HG02610 (cell line): Measurements from ENCODE around the gene SEC22C.

Experiments used
- ATAC-seq: cut with Tn5 transposase; IDR thresholded peaks from one replicate; pipeline ENCODE4 v1.9.1; 2021; ENCODE audit warnings: mild to moderate bottlenecking, moderate library complexity; ENCODE audit not compliant: unreplicated experiment

SEC22C gene

DNA sequence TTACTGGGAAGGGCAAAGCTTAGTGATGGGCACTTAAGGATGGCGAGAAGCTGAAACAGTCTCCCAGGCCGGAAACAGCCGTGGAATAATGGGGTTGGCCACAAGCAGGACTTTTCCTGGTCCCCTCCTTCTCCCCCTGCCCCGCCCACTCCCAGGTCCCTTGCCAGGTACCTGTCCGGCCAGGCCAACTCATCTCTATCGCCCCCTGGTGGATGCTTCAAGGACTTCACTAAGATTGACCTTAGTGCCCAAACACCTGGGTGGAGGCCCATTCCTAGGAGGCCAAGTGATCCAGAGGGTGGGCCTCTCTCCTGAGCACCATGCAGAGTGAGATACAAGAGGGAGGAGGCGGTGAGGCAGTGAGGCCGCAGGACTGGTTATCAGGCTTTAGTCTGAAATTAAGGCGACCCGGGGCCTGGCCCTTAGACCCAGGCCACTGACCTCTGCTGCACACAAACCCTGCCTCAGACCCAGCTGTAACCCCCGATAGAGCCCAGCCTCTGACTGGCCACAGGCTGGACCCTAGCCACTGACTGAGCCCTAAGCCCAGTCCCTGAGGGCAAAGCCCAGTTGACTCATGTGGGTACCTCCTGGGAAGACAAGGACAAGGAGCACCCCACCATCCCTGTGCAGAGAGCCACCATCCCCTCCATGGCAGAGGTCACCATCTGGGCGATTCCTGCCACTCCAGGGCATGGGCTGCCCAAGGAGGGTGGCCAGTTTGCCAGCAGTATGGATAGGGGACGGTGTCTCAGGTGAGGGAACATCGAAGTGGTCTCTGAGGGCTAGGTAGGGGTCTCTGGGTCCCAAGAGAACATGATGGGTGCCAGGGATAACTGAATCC is 41.7 kb downstream of the SEC22C start:
- ATAC-seq: no peak

DNA sequence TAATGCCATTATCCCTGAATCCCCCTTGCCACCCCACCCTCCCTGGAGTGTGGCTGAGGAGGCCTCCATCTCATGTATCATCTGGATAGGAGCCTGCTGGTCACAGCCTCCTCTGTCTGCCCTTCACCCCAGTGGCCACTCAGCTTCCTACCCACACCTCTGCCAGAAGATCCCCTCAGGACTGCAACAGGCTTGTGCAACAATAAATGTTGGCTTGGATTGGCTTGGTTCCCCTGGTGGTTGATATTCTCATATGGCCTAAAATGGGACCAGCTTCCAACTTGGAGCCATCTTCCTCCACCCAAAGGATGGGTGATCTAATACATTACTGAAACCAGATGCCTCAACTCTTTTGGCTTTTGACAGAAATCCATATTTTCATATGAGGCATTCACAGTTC is 44.4 kb downstream of the SEC22C start:
- ATAC-seq: no peak

DNA sequence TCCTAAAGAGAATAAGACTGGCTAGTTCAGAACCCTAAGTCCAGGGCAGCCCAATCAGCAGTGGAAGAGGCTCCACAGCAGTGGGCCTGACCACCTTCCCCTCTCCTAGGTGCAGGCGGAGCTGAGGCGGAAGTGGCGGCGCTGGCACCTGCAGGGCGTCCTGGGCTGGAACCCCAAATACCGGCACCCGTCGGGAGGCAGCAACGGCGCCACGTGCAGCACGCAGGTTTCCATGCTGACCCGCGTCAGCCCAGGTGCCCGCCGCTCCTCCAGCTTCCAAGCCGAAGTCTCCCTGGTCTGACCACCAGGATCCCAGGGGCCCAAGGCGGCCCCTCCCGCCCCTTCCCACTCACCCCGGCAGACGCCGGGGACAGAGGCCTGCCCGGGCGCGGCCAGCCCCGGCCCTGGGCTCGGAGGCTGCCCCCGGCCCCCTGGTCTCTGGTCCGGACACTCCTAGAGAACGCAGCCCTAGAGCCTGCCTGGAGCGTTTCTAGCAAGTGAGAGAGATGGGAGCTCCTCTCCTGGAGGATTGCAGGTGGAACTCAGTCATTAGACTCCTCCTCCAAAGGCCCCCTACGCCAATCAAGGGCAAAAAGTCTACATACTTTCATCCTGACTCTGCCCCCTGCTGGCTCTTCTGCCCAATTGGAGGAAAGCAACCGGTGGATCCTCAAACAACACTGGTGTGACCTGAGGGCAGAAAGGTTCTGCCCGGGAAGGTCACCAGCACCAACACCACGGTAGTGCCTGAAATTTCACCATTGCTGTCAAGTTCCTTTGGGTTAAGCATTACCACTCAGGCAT is 45.6 kb downstream of the SEC22C start:
- no peak for ATAC-seq

DNA sequence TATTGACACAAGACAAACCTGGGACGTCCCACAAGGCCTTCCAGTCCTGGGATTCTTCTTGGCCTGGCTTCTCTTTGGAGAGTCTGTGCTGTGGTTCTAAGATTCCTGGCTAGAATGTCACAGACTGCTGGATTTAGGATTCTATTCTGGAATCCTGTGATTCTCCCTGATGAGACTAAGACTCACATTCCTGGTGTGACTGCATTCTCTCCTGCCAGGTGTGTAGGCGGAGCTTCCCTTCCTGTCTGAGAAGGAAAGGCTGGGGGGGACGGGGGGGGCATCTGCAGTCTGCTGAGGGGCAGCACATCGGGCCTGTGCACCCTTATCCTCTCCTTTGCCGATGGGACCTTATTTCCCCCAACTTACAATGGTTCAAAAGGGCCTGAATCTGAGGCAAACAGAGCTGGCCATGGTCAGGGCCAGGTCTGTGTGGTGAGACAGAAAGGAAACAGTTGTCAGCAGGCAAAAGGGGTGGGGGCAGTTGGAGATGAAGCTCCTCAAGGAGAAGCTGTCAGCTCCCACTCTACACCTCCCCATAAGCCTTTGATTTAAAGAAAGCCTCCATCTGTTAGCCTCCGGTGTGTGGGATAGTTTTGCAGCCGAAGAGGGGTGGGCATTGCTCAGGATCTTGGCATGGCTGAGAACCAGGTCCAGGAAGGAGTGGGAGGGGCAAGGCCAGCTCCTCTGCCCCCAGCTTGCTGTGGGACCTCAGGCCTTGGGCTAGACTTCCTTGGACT is 48.4 kb downstream of the SEC22C start:
- no peak for ATAC-seq

DNA sequence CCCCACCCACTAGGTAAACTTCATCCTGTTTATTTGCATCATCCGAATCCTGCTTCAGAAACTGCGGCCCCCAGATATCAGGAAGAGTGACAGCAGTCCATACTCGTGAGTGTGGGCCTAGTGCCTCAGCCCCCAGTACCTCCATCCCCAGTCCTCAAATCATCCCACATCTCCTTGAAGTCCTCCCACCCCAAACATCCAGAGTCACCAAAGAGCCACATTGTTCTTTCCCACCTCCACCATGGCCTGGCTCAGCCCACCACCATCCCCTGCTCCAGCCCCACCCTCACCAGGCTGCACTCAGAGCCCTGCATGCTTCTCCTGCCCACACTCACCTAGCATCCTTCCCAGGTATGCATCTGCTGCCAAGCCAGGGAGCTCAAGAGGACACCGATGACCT is 49.5 kb downstream of the SEC22C start:
- no peak for ATAC-seq

DNA sequence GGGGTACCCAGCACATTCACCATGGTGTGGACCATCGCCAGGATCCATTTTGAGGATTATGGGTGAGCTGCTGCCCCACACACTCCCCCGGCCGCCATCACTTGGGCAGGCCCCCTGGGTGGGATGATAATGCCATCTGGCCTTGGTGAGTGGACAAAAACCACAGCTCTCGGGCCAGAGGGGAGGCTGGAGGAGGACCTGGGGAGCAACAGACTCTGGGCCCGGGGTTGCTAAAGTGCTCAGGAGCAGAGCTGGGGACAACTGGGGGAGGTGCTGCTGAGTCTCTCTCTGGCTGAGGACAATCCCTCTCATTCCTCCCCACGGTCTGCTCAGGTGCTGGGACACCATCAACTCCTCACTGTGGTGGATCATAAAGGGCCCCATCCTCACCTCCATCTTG is 50.3 kb downstream of the SEC22C start:
- no peak for ATAC-seq

DNA sequence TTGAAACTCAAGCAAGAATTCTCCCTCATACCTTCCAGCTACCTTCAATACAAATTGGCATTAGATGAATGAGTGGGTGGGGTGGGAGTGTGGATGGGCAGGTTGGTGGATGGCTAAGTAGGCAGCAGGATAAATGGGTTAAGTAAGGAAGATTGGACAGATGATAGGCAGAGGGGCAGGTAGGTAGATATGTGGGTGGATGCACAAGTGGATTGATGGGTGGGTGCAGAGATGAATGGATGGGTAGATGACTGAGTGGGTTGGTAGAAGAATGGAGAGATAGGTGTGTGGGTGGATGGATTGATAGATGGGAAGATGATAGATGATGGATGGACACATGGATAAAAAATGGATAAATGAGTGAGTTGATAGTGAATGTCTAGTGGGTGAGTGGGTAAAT is 51.7 kb downstream of the SEC22C start:
- no peak for ATAC-seq

DNA sequence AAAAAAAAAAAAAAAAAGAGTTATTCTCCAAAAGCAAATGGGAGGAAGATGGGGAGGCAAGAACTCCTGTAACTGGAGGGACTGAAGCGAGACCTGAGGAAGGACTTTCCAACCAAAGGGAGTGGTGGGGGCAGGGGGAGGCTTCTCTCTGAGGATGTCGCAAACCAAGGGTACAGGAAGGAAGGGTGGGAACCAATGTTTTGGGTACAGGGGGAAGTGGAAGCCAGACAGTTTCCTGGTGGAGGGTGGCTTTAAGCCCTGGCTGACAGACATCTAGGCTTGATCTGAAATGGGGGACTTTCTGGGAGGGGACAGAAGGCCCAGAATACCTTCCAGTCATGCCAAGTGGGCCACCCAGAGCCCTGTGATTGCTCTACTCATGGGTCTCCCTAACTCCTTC is 52.3 kb downstream of the SEC22C start:
- no peak for ATAC-seq

DNA sequence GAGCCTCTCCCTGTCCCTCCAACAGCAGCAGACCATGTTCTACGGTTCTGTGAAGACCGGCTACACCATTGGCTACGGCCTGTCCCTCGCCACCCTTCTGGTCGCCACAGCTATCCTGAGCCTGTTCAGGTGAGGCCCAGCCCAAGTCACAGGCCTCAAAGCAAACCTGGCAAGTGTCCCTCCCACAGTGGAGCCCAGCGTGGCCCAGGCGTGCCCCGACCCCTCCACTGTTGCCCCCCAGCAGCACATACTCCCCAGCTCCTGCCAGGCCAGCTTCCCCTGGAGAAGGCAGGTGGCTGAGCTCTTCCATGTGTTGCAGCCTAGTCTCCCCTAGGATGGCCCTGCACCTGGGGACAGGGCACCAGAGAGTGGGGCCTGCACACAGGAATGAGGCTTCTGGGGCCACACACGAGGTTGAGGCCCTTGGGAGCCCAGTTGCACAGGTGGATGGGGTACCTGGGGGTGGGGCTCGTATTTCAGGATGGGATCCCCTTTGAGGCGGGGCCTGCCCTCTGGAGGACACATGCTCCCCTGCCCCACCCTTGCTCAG is 54.3 kb downstream of the SEC22C start:
- ATAC-seq: no peak

DNA sequence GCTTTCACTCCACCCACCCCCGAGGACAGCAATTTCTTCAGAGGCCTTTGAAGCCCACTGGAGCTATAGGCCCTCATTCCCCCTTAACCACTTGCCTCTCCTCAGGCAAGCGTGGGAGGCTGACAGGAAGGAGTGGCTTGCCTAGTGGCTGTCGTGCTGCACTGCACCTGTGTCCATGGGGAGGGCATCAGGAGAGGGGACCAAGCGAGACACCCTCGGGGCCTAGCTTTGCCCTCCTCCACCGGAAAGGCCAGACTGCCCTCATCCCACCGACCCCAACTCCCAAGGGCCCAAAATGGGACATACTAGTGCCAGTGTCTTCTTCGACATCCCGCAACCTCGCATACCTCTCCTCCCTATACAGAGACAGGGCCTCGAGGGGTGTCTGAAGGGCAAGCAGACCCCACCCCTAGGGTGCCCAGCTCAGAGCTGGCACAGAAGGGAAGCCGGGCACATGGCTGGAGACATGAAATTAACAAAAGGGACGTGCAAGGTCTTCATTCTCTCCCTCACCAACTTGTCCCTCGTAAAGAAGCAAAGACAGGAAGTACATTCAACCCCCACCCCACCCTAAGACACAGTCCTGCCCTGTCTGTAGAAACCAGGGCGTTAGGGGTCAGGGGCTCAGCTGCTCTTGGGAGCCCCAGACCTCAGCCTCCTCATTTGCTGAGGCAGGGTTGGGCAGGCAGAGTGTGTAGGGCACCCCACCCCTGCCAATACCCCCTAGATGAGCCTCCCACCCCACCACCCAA is 55.0 kb downstream of the SEC22C start:
- ATAC-seq: no peak

DNA sequence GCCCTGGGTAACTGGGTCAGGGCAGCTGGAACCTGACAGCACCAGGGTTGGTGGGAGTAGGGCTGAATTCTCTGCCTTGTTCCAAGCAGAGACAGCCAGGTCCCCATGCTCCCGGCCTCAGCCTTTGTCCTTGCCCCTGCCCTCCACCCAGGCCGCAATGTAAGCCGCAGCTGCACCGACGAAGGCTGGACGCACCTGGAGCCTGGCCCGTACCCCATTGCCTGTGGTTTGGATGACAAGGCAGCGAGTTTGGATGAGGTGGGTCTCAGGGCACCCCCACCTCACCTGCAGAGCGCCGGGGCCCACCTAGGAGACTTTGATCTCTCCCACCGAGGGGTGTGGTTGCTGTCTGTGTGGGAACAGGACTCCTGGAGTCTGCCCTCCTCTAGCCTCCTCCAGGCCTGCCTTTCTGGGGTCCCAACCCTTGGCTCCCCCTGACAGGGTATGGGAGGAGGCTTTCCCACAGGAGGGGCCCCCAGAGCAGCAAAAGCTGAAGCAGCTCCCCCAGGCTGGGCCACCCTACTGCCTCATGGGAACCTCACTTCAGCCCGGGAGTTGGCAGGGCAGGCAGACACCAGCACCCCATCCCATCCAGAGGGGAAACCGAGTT is 55.9 kb downstream of the SEC22C start:
- ATAC-seq: no peak

DNA sequence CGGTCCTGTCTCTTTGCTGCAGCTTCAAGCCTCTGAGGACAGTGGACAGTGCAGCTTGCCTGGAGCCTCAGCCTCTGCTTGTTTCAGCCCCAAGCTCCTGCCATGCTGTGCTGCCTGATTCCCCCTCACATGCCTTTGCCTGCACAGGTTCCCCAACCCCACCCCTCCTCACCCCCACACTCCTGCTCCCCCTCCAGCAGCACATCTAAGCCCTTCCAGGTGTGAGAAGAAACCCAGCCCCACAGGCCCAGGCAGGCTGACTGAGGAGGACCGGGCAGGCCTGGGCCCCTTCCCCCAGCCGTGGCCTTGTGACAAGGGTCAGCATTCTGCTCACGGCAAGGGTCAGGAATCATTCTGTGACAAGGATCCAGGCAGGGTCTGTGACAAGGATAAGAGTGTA is 56.6 kb downstream of the SEC22C start:
- no peak for ATAC-seq

DNA sequence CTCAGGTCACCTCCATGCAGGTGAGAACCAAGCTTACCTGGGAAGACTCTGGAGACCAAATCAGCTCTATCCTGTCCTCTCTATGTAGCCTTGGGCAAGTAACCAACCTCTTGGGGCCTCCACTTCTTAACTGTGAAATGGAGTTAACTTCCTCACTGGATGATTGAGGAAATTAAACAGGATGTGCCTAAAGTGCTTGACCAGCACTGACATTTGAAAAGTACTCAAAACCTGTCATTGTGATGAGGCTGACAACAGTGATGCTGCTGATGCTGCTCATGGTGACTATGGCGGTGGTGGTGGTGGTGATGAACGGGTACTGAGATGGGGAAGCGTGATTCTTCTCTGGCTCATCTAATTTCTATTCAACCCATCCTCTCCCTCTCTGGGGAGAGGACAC is 57.0 kb downstream of the SEC22C start:
- no peak for ATAC-seq

DNA sequence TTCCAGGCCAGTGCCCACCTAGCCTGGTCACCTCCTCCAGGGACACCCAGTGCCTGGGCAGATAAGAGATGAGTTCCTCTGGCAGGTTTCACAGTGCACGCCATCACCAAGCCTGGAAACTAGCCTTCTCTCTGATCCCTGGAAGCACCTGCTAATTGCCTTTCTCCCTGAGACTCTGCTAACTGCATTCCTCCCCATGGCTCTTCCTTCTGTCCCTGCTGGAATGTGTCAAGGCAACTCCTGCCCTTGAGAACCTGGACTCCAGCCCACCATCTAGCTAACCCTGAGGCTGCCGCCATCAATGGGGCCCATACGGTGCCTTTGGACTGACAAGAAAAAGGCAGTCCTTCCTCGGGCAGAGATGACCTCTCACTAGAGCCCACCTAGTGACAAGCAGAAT is 60.9 kb downstream of the SEC22C start:
- ATAC-seq: no peak

DNA sequence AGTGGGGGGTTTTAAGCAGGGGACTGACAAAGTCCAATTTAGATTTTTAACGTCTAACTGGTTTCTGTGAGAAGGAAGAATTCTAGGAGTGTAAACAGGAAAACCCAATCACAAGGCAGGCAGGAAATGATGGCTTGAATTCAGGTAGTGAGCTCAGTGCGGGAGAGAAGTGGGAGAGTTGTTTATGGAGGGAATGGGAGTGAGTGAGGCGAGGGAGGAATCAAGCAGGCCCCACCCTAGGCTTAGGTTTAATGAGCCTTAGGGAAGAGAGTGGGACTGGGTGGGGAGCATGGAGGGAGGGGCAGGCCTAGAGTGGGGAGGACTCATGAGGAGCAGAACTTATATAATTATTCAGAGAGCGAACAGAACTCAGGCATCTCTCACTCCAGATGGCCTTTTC is 61.4 kb downstream of the SEC22C start:
- ATAC-seq: no peak

DNA sequence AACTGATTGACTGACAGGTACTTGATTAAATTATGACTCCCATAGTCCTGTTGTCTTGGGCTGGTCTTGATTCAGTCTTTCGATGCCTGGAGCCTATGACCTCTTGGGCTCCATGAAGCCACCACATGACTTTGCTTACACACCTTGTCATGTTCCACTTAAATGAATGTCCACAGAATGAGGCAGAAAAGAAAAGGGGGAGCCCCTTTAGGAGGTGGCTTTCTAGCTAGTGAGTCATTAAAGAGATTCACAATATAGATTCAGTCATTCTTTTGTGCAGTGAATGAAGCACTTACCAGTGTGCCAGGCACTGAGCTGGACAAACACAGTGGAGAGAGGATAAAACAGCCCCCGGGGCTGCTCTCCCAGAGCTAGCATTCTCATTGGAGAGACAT is 62.2 kb downstream of the SEC22C start:
- ATAC-seq: no peak

DNA sequence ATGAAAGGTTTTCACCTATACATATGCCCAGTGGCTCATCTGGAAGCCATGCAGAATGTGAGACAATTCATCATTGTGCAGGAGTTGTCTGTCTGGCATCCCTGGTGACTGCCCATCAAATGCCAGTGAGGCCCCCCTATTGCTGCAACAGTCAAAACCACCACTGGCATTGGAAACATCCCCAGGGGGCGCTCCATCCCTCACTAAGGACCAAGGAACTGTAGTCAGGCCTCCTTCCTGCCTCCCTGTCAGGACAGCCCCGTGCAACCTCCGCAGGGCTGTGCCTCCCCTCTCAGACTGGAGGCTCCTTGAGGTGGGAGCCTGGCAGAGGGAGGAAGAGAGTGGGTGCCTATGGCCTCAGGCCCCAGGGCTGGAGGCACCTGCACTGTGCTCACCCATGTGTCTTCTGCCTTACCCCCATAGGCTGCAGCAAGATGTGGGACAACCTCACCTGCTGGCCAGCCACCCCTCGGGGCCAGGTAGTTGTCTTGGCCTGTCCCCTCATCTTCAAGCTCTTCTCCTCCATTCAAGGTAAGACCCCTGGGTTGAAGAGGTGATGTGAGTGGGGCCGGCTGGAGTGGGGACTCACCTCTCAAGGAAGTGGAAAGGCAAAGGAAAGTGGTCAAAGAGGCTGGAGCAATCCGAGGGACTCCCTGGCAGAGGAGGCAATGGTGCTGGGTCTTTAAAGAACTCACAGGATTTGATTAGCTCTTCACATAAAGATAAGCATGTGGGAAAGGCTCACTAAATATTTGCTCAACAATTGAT is 62.8 kb downstream of the SEC22C start:
- ATAC-seq: no peak

DNA sequence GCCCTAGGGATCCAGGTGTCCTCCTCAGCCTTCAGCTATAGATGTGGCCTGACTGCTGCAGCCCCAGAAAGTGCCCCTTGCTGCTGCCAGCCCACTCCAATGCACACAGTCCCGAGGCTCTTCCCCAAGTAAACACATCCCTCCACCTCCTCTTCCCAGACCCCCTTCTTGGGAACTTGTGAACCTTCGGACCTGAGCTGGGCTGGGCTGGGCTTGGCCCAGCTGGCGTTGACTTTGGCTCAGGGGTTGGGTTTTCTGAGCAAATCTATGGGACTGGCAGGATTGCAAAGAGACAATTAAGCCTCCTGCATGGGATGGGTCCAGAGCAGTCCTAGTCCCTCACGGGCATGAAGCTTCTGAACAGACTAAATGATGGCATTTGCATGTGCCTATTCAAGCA is 64.7 kb downstream of the SEC22C start:
- ATAC-seq: no peak

DNA sequence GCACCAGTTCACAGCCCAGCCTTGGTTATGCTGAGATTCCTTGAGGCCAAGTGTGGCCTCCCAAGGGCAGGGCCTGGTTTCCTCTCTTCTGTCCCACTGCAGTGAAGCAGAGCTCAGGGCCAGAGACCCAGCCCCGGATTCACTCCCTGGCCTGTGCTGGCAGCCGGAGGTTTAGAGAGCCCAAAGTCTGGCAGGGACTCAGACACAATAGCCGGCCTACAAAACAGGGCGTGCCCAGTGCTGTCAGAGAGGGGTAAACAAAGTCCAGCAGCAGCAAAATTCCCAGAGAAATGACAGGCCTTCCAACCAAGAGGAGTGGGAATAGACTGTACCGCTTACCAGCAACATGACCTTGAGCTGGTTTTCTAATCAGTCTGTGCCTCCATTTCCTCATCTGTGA is 65.3 kb downstream of the SEC22C start:
- ATAC-seq: no peak
